Measurements from ENCODE around the gene PARD3.
A peak's percentile ranks its signal among the peaks of the same experiment; 100 is the strongest.

PARD3 gene

DNA sequence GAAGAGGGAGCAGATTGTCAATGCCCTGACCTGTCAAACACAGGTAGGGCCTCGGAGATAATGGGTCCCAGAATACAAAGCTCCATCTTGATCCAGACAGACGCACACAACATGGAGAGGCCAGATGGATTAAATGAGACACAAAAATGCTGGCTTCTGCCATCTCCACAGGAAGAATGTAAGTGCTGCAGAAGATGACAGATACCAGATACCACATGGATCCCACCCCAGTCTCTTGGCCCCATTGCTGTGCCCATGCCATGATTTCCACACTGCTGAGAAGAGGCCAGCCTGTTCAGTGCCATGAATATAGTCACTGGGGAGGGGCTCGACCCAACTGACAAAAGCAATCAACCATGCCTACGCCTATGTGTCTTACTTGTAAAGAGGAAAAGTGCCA, 487.9 kb downstream of the PARD3 start:
- TF ChIP-seq, protein P1, sequence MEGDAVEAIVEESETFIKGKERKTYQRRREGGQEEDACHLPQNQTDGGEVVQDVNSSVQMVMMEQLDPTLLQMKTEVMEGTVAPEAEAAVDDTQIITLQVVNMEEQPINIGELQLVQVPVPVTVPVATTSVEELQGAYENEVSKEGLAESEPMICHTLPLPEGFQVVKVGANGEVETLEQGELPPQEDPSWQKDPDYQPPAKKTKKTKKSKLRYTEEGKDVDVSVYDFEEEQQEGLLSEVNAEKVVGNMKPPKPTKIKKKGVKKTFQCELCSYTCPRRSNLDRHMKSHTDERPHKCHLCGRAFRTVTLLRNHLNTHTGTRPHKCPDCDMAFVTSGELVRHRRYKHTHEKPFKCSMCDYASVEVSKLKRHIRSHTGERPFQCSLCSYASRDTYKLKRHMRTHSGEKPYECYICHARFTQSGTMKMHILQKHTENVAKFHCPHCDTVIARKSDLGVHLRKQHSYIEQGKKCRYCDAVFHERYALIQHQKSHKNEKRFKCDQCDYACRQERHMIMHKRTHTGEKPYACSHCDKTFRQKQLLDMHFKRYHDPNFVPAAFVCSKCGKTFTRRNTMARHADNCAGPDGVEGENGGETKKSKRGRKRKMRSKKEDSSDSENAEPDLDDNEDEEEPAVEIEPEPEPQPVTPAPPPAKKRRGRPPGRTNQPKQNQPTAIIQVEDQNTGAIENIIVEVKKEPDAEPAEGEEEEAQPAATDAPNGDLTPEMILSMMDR (IDR thresholded peaks at IDR 0.05; ENCODE audit: insufficient read depth, low read length, missing control alignments), result no peak
- ChIA-PET POLR2A (no interaction called here), CTCF (no interaction called here)
- H3K4me3 ChIP-seq (ENCODE audit: low read depth, low read length), result no peak overlapping the region
- no peak for DNase-seq (ENCODE audit: low read depth, low spot score)

DNA sequence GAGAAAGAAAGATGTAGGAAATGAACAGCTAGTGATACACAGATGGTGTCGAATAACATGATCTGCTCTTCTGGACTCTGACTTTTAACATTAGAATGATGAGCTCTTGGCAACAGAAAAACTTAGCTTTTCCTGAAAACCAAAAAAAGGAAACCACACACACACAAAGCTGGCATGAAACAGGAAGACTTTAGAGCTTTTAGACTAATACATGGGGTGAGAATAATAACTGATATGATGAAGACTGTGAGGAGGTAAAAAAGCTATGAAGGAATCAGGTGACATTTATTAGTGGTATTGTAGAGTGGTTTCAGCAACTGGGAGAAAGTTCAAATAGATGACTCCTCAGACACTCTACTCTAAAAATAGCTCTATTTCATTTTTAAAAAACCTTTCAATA, 491.9 kb downstream of the PARD3 start:
- POLR2A ChIA-PET, result no interaction called here
- no peak for DNase-seq (ENCODE audit: low read depth, low spot score)
- CTCF ChIA-PET, result interaction anchor here (1.2 to 1.8 kb wide), 2 partner anchors 25 to 313 kb away, joined by 3 to 4 read pairs; no protein-coding TSS in a partner anchor
- no peak overlapping the region for H3K4me3 ChIP-seq (ENCODE audit: low read depth, low read length)
- TF ChIP-seq, protein P1 (IDR thresholded peaks at IDR 0.05; ENCODE audit: insufficient read depth, low read length, missing control alignments), result no peak

DNA sequence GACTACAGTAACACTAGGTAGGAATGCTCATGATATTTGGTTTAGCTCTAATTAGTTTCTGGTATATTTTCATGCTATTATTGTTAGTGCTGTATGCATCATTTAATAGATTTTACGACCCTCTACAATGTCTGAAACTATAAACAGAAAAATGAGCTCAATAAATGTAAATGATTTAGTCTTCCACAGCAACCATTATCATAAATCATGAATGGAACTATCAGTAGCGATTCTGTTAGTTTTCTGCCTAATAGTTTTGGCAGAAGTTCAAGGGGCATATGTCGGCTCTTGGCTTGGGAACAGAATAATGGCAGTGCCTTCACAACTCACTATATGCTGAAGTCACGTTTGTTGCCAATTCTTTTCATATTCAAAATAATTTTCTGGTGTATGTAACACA, 494.8 kb downstream of the PARD3 start:
- CTCF ChIA-PET, result interaction anchor here (1.1 to 1.8 kb wide), 3 partner anchors 318 to 1127 kb away, joined by 3 to 6 read pairs (median 4); no protein-coding TSS in a partner anchor
- DNase-seq (ENCODE audit: low read depth, low spot score), result no peak
- POLR2A ChIA-PET, result no interaction called here

DNA sequence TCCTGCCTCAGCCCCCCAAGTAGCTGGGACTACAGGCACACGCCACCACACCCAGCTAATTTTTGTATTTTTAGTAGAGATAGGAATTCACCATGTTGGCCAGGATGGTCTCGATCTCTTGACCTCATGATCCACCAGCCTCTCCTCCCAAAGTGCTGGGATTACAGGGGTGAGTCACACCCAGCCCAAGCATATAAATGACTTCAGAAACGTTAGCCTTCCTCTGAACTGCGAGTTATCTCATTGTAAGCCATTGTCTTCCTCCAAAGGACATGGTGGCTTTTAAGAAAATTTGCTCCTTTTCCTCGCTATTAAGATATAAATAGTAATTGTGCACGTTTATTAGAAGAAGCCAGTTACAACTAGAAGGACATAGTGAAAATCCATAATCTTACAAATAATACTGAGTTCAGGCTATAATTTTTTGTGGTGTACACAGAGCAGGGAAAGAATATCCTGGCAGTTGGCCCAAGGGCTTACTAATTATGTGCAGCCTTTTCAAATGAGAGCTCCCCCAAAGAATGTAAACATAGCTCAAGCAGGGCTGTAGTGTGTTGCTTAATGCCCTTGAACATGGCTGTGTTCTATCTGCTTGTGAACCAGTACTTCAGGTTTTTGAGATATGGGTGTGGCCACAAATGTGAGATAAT, 495.8 kb downstream of the PARD3 start:
- POLR2A ChIA-PET, result interaction anchor here (0.6 to 0.7 kb wide), 2 partner anchors 147 to 298 kb away, joined by 4 to 5 read pairs; no protein-coding TSS in a partner anchor
- TF ChIP-seq, protein P1 (IDR thresholded peaks at IDR 0.05; ENCODE audit: insufficient read depth, low read length, missing control alignments), result no peak
- CTCF ChIA-PET, result interaction anchor here (1.1 to 1.8 kb wide), 2 partner anchors 319 to 1126 kb away, joined by 3 to 6 read pairs; no protein-coding TSS in a partner anchor
- peak; percentile 83 for DNase-seq (ENCODE audit: low read depth, low spot score)
- H3K4me3 ChIP-seq (ENCODE audit: low read depth, low read length), result no peak overlapping the region

More for the DNA sequence above, 494.8 kb downstream of the PARD3 start:
- no peak overlapping the region for H3K4me3 ChIP-seq (ENCODE audit: low read depth, low read length)
- TF ChIP-seq, protein P1 (IDR thresholded peaks at IDR 0.05; ENCODE audit: insufficient read depth, low read length, missing control alignments), result no peak

DNA sequence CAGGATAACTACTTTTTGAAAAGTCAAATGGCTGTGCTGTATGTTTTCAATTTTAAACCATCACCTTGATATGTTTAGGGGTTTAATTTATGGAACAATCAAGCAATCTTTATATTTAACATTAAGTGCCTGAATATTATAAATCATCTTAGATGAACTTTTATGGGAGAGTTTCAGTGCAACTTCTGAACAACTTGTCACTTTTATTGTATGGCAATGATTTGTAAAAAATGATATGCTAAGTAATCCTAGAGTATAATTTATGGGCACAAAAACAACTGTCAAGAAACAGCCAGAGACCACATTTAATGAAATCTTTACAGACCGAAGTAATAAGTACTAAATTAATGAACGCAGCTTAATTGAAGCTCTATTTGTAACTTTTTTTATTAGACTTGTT, 498.9 kb downstream of the PARD3 start:
- DNase-seq (ENCODE audit: low read depth, low spot score), result no peak
- TF ChIP-seq, protein P1 (IDR thresholded peaks at IDR 0.05; ENCODE audit: insufficient read depth, low read length, missing control alignments), result no peak
- H3K4me3 ChIP-seq (ENCODE audit: low read depth, low read length), result no peak overlapping the region
- ChIA-PET POLR2A (no interaction called here), CTCF (interaction anchor here (1.1 kb wide), 1 partner anchor 15 kb away, joined by 3 read pairs; no protein-coding TSS in a partner anchor)

DNA sequence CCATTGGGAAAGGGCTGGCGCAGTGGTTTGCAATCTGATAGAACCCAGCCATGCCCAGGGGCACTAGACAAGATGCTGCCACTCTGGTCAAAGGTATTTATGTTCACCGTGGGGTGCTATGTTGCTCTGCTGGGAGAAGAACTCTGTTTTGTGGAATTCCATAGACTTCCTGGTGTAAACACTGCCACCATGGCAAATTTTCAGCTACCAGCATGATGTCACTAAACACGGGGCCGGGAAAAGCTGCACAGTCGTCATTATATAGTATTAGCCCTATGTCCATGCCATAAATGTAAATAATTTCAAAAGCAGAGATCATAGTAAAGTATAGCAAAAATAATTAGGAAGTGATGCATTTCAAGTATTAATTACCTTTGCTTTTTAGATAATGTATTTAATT, 500.6 kb downstream of the PARD3 start:
- TF ChIP-seq, protein P1 (IDR thresholded peaks at IDR 0.05; ENCODE audit: insufficient read depth, low read length, missing control alignments), result no peak
- no peak for DNase-seq (ENCODE audit: low read depth, low spot score)
- CTCF ChIA-PET, result no interaction called here
- no peak overlapping the region for H3K4me3 ChIP-seq (ENCODE audit: low read depth, low read length)
- POLR2A ChIA-PET, result no interaction called here

Data from AG04449 (cell line).